Thoracic aorta (tissue), 2 donors: ENCODE results near the gene PDE5A. TPM values are rescaled to one million over a fixed set of nuclear protein-coding genes. Genes with fewer than 3 reads are reported as not detected.

Source experiments
- ATAC-seq: fragments of 150-250 bp; one replicate; pipeline ENCODE4 v1.8.0; 2017; ENCODE audit warnings: low read depth; ENCODE audit not compliant: insufficient number of reproducible peaks, low FRiP score
- DNase-seq: peaks from one replicate; pipeline ENCODE4 v3.0.0-alpha.2; 2020; ENCODE audit warnings: low spot score
- H3K27ac ChIP-seq, 2 donors: fragments of 200-600 bp; sonication (generic); 1 replicate in 1 of 2; 2 replicates in 1 of 2; pipeline ENCODE4 v1.5.1; 2016; ENCODE audit warnings: mild to moderate bottlenecking in 2 of 2, moderate library complexity in 2 of 2
- H3K27me3 ChIP-seq: fragments of 200-600 bp; sonication (generic); replicated peaks from 2 replicates; pipeline ENCODE4 v1.6.0; 2016; ENCODE audit warnings: mild to moderate bottlenecking; ENCODE audit not compliant: insufficient read depth
- H3K36me3 ChIP-seq: fragments of 200-600 bp; sonication (generic); one replicate; pipeline ENCODE4 v1.5.1; 2016
- H3K4me1 ChIP-seq, 2 donors: fragments of 200-600 bp; sonication (generic); 1 replicate in 1 of 2; 2 replicates in 1 of 2; pipeline versions ENCODE4 v1.5.1 to v1.6.0; 2016; ENCODE audit warnings: low read depth in 2 of 2, mild to moderate bottlenecking in 1 of 2; ENCODE audit not compliant: control insufficient read depth in 1 of 2
- H3K4me3 ChIP-seq: fragments of 200-600 bp; sonication (generic); 2 replicates; pipeline ENCODE4 v1.5.1; 2016; ENCODE audit warnings: mild to moderate bottlenecking
- H3K9me3 ChIP-seq: fragments of 200-600 bp; sonication (generic); 2 replicates; pipeline ENCODE4 v1.5.1; 2016
- total RNA-seq, 2 donors: library from RNA; depleted of rRNA; stranded (reverse); fragments of >200 nt; gene quantifications; one replicate each; pipeline versions ENCODE4 v1.1.0 to v1.2.3, GENCODE V29; 2016
- TF ChIP-seq, protein P1 (sequence below): fragments of 200-600 bp; sonication (generic); IDR thresholded peaks from one replicate; pipeline ENCODE4 v1.5.1; 2019; ENCODE audit warnings: antibody characterized with exemption

The PDE5A gene
- total RNA-seq, 2 donors from 2014 or later, result 158 to 223 TPM

DNA sequence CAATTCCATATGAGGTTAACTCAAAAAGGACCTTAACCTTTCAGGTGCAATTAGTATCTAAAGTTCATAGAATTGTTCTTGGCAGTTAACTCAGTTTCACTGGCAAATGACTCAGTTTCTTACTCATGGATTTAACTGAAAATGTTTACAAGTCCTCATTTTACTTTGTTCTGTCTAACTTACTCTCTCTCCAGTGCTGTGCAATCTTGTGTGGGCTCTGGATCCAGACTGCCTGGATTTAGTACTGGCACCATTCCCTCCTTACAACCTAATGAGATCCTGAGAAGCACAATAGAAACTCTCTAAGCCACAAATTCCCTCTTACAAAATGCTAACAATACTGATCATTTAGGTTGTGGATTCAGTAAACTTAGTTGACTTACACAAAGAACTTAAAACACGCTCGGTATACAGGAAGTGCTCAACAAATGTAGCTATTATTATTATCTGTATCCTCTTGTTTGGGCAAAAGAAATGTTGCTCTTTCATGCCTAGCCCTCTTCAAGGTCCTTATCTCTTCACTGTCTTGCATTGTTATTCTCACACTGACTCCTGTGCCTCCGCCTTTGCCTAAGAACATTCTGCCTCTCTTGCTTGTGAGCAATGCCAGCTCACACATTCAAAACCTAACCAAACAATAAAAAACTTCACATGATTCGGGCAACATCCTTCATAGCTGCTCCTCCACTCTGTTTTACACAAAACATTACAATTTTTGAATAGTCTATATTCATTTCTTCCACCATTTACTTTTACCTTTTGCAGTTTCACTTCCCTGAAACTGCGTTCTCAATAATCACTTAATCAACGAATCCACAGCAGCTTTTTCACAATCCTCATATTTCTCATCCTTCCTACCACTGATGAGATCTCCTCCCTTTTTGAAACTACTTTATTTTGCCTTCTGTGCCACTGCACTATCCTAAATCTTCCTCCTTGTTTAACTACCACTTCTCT is 91.8 kb downstream of the PDE5A start:
- Histone ChIP-seq H3K4me3 (no peak overlapping the region), H3K9me3 (no peaks in the 10 kb centered on the region), H3K27me3 (no peaks in the 10 kb centered on the region), H3K4me1 (peaks cover 9 to 48% of the 10 kb centered on the region in 2 donors), H3K36me3 (peaks cover under 1% of the 10 kb centered on the region), H3K27ac (peak overlapping the region; percentile 39 to 55)
- TF ChIP-seq, protein P1, sequence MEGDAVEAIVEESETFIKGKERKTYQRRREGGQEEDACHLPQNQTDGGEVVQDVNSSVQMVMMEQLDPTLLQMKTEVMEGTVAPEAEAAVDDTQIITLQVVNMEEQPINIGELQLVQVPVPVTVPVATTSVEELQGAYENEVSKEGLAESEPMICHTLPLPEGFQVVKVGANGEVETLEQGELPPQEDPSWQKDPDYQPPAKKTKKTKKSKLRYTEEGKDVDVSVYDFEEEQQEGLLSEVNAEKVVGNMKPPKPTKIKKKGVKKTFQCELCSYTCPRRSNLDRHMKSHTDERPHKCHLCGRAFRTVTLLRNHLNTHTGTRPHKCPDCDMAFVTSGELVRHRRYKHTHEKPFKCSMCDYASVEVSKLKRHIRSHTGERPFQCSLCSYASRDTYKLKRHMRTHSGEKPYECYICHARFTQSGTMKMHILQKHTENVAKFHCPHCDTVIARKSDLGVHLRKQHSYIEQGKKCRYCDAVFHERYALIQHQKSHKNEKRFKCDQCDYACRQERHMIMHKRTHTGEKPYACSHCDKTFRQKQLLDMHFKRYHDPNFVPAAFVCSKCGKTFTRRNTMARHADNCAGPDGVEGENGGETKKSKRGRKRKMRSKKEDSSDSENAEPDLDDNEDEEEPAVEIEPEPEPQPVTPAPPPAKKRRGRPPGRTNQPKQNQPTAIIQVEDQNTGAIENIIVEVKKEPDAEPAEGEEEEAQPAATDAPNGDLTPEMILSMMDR, result no peak
- DNase-seq (no peak), ATAC-seq (no peak)

DNA sequence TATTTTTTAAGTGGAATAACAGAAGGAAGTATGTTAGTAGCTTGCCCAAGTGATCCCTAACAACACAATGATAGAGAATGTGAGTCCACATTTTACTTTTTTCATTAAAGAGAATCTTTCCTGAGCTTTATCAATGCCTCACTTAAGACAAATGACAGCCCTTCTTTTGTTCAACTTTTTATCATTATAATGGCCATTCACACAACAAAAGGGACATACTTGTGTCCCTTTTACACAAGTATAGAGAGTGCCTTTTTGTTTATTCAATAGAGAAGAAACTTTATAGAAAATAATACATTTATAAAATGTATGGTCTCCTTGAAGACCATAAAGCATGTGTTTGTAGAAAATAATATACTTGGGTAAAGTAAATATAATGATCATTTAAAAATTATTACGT is 96.3 kb downstream of the PDE5A start:
- no peak for ATAC-seq
- TF ChIP-seq, protein P1, result no peak
- no peaks in the 10 kb centered on the region for H3K27me3 ChIP-seq
- peak overlapping the region; percentile 16 to 41 for H3K27ac ChIP-seq
- DNase-seq, result no peak
- H3K36me3 ChIP-seq, result peaks cover 6% of the 10 kb centered on the region
- H3K4me3 ChIP-seq, result no peak overlapping the region
- no peaks in the 10 kb centered on the region for H3K9me3 ChIP-seq
- H3K4me1 ChIP-seq, result peaks cover 6 to 22% of the 10 kb centered on the region in 2 donors

GRCh38 chr4:119529788-119530187 is 98.8 kb downstream of the PDE5A start:
- peak overlapping the region; percentile 4 to 44 for H3K27ac ChIP-seq
- H3K27me3 ChIP-seq, result no peaks in the 10 kb centered on the region
- DNase-seq (no peak), ATAC-seq (no peak)
- no peak overlapping the region for H3K4me3 ChIP-seq
- H3K4me1 ChIP-seq, result peaks cover 13 to 34% of the 10 kb centered on the region in 2 donors
- no peaks in the 10 kb centered on the region for H3K9me3 ChIP-seq
- H3K36me3 ChIP-seq, result peaks cover 6% of the 10 kb centered on the region
- TF ChIP-seq, protein P1, result no peak

- TF ChIP-seq, protein P1, result no peak
- DNase-seq (no peak), ATAC-seq (no peak)
- Histone ChIP-seq H3K4me1 (peaks cover 13 to 38% of the 10 kb centered on the region in 2 donors), H3K9me3 (no peaks in the 10 kb centered on the region), H3K27me3 (no peaks in the 10 kb centered on the region), H3K4me3 (no peak overlapping the region), H3K36me3 (peaks cover 6% of the 10 kb centered on the region), H3K27ac (peak overlapping the region; percentile 64 to 78)
Observed at GRCh38 chr4:119526786-119527550, 101.6 kb downstream of the PDE5A start.
